Right atrium auricular region (tissue), 2 donors: ENCODE data around the gene TAGLN2. TPM values are rescaled to one million over a fixed set of nuclear protein-coding genes. Genes with fewer than 3 reads are reported as not detected.

ENCODE experiments used
- DNase-seq: peaks from one replicate; pipeline ENCODE4 v3.0.0-alpha.2; 2019; ENCODE audit warnings: low spot score
- H3K27ac ChIP-seq, 2 donors: fragments of 200-600 bp; sonication (generic); 1 replicate in 1 of 2; 2 replicates in 1 of 2; pipeline ENCODE4 v1.5.1; 2016 to 2019
- H3K27me3 ChIP-seq, 2 donors: fragments of 200-600 bp; sonication (generic); one replicate each; pipeline versions ENCODE4 v1.5.1 to v1.6.0; 2017 to 2019
- H3K36me3 ChIP-seq: fragments of 200-600 bp; sonication (generic); one replicate; pipeline ENCODE4 v1.5.1; 2016
- H3K4me1 ChIP-seq, 2 donors: fragments of 200-600 bp; sonication (generic); one replicate each; pipeline versions ENCODE4 v1.5.1 to v1.6.0; 2017 to 2019
- H3K4me3 ChIP-seq, 2 donors: fragments of 200-600 bp; sonication (generic); 1 replicate in 1 of 2; 2 replicates in 1 of 2; pipeline ENCODE4 v1.5.1; 2017 to 2019; ENCODE audit warnings: mild to moderate bottlenecking in 1 of 2, moderate library complexity in 1 of 2
- H3K9me3 ChIP-seq, 2 donors: fragments of 200-600 bp; sonication (generic); one replicate each; pipeline ENCODE4 v1.5.1; 2019
- CTCF ChIP-seq, 2 donors: fragments of 200-600 bp; sonication (generic); IDR thresholded peaks; one replicate each; pipeline ENCODE4 v1.5.1; 2019; ENCODE audit warnings: antibody characterized with exemption in 2 of 2
- total RNA-seq, 2 donors: library from RNA; depleted of rRNA; stranded (reverse); fragments of >200 nt; gene quantifications; one replicate each; pipeline ENCODE4 v1.1.0, GENCODE V29; 2016

TAGLN2 gene
- total RNA-seq, 2 donors from 2014 or later = 124 to 235 TPM

DNA sequence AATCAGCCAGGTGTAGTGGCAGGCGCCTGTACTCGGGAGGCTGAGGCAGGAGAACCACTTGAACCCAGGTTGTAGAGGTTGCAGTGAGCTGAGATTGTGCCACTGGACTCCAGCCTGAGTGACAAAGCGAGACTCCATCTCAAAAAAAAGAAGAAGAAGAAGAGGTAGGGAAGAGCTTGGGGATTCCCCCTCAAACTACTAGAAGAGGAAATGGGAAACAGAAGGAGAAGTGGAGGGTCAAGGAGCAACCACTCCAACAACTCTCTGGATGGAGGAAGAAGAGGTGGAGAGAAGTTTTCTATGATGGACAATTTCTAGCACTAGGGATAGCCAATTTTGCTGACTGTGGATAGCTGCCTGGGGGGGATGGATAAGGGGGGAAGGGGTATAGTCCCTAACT lies 43.6 kb upstream of the TAGLN2 start:
- Histone ChIP-seq H3K27ac (no peak overlapping the region), H3K4me1 (peaks cover 0 to 14% of the 10 kb centered on the region in 2 donors), H3K27me3 (no peaks in the 10 kb centered on the region), H3K4me3 (no peak overlapping the region), H3K9me3 (no peaks in the 10 kb centered on the region), H3K36me3 (no peaks in the 10 kb centered on the region)
- DNase-seq = peak; percentile 5
- TF ChIP-seq CTCF (IDR thresholded peaks at IDR 0.05) = no peak

DNA sequence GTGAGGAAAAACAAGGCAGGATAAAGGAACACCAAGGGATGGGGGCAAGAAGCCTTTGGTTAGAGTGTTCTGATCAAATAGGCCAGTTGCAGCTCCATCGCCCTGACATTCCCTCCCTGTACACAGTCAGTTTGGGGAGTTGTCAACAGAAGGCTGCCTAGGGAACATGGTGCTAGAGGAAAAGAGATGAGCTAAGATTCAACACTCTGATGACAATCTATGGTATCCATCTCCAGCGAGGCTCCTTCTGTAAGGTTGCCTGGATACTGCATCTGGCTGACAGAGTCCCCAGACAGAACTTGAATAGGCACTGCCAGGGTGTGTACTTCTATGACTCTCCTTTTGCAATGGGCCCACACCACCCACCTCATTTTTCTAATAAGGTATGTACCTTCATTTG lies 40.0 kb upstream of the TAGLN2 start:
- peaks cover 0 to under 1% of the 10 kb centered on the region in 2 donors for H3K4me1 ChIP-seq
- no peak for TF ChIP-seq CTCF (IDR thresholded peaks at IDR 0.05)
- no peak overlapping the region for H3K4me3 ChIP-seq
- no peak overlapping the region for H3K27ac ChIP-seq
- H3K9me3 ChIP-seq = no peaks in the 10 kb centered on the region
- no peaks in the 10 kb centered on the region for H3K27me3 ChIP-seq
- no peak for DNase-seq
- H3K36me3 ChIP-seq = no peaks in the 10 kb centered on the region

GRCh38 chr1:159964144-159964543 lies 38.8 kb upstream of the TAGLN2 start:
- no peak for DNase-seq
- Histone ChIP-seq H3K4me1 (no peaks in the 10 kb centered on the region), H3K27me3 (no peaks in the 10 kb centered on the region), H3K36me3 (no peaks in the 10 kb centered on the region), H3K4me3 (no peak overlapping the region), H3K27ac (no peak overlapping the region), H3K9me3 (no peaks in the 10 kb centered on the region)
- TF ChIP-seq CTCF (IDR thresholded peaks at IDR 0.05) = no peak

GRCh38 chr1:159962176-159962575 lies 36.9 kb upstream of the TAGLN2 start:
- Histone ChIP-seq H3K27me3 (no peaks in the 10 kb centered on the region), H3K36me3 (no peaks in the 10 kb centered on the region), H3K27ac (peak overlapping the region in 1 of 2 donors; percentile 56), H3K9me3 (no peaks in the 10 kb centered on the region), H3K4me1 (no peaks in the 10 kb centered on the region), H3K4me3 (peak overlapping the region in 1 of 2 donors; percentile 9)
- no peak for TF ChIP-seq CTCF (IDR thresholded peaks at IDR 0.05)
- no peak for DNase-seq

DNA sequence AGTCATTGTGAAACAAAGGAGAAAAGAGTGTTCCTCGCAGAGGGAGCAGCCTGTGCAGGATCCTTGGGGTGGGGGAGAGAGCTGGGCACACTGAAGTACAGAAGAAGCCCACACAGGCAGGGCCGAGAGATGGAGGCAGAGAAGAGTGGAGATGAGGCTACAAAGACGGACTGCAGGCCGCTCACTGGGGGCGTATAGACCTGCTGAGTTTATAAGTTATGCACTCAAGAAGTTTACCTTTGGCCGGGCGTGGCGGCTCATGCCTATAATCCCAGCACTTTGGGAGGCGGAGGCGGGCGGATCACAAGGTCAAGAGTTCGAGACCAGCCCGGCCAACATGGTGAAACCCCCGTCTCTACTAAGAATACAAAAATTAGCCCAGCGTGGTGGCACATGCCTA lies 36.3 kb upstream of the TAGLN2 start:
- Histone ChIP-seq H3K4me3 (peak overlapping the region in 1 of 2 donors; percentile 9), H3K9me3 (no peaks in the 10 kb centered on the region), H3K36me3 (no peaks in the 10 kb centered on the region), H3K27me3 (no peaks in the 10 kb centered on the region), H3K27ac (peak overlapping the region in 1 of 2 donors; percentile 56), H3K4me1 (no peaks in the 10 kb centered on the region)
- DNase-seq = no peak
- TF ChIP-seq CTCF (IDR thresholded peaks at IDR 0.05) = no peak

- no peak for TF ChIP-seq CTCF (IDR thresholded peaks at IDR 0.05)
- H3K4me3 ChIP-seq = peak overlapping the region in 1 of 2 donors; percentile 9
- no peaks in the 10 kb centered on the region for H3K4me1 ChIP-seq
- H3K9me3 ChIP-seq = no peaks in the 10 kb centered on the region
- no peaks in the 10 kb centered on the region for H3K36me3 ChIP-seq
- DNase-seq = peak; percentile 95
- peak overlapping the region in 1 of 2 donors; percentile 56 for H3K27ac ChIP-seq
- no peaks in the 10 kb centered on the region for H3K27me3 ChIP-seq
Observed at GRCh38 chr1:159960721-159961381, 35.5 kb upstream of the TAGLN2 start.
